Choroid plexus epithelial cell (primary cell): Measurements from ENCODE around the gene DCLRE1B.

Source experiments
- DNase-seq: peaks from one replicate; pipeline ENCODE4 v3.0.0-alpha.2; 2010; ENCODE audit warnings: low read depth
- H3K4me3 ChIP-seq: 2 replicates; pipeline ENCODE4 v1.5.1; 2011; ENCODE audit warnings: low read depth, mild to moderate bottlenecking, control low read depth, low read length, moderate library complexity
- CTCF ChIP-seq: conservative IDR thresholded peaks from 2 replicates; pipeline ENCODE4 v1.5.1; 2011; ENCODE audit warnings: low read depth, mild to moderate bottlenecking, control low read depth, inconsistent platforms, low read length, moderate library complexity

The DCLRE1B gene

GRCh38 chr1:113918243-113918642 lies 13.1 kb downstream of the DCLRE1B start:
- DNase-seq: no peak
- no peak for TF ChIP-seq CTCF
- H3K4me3 ChIP-seq: no peak overlapping the region

DNA sequence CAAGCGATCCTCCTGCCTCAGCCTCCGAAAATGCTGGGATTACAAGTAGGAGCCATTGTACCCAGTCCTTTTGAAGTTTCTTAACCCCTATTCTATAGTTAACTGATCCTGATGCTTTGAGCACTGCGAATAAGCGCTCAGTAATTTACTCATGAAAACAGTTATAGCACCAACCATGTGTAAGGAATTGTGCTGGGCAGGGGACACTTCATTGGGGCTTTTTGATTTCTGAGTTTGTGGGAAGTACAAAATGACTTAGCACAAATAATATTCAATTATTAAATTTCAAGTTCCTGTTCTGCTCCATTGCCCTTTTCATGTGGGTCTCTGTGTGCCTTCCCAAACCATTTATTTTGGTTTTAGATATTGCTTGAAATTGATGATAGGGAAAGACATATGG lies 17.8 kb downstream of the DCLRE1B start:
- TF ChIP-seq CTCF: no peak
- no peak for DNase-seq
- H3K4me3 ChIP-seq: no peak overlapping the region

DNA sequence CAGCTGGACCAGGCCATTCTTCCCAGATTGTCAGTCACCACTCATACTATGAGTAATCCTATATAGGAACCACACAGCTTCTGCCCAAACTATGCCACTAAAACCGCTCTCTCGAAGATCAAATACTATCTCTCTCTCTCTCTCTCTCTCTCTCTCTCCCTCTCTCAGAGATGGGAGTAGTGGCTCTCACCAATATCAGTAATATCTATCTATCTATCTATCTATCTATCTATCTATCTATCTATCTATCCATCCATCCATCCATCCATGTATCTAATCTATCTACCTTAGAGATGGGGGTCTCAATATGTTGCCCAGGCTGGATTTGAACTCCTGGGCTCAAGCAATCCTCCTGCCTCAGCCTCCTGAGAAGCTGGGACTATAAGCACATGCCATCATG lies 19.3 kb downstream of the DCLRE1B start:
- DNase-seq: no peak
- TF ChIP-seq CTCF: no peak
- no peak overlapping the region for H3K4me3 ChIP-seq

DNA sequence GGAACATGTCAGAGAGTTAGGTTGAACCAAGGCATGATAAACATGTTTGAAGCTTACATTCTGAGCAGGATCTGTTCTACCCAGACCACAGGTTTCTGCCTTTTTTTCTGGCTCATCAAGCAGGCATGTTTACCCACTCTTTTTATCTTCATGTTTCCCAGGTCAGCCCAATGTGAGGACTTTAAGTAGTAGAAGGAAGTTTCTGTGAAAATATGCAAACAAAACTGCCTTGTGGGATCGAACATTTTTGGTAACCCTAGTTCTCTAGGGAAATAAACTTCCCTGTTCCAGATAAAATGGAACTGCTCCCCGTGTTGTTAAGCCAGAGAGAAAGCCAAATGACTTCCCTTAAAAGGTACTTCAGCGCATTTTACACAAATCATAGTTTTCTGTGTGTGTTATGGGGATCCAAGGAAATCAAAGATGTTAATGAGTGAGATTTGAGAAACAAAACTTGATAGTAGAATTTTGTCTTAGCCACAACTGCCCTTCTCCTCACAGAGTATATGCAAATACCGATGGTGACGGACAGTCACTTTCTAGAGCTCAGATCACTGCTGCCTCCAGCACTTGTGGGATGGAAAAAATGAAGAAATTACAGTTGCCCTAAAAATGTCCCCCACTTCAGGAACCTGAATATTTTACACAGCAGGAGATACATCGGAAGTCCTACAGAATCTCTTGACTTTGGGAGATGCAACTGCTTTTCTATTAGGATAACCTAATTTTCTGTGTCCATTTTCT lies 23.2 kb downstream of the DCLRE1B start:
- no peak for TF ChIP-seq CTCF
- DNase-seq: peak; percentile 38
- peak overlapping the region; percentile 87 for H3K4me3 ChIP-seq

GRCh38 chr1:113928941-113929749 lies 24.0 kb downstream of the DCLRE1B start, which contains the start of gene HIPK1:
TSS of gene HIPK1 (plus strand) at chr1:113929324.
- DNase-seq: peak; percentile 90
- H3K4me3 ChIP-seq: peak within 1 kb of the TSS; percentile 87
- TF ChIP-seq CTCF: no peak

GRCh38 chr1:113929750-113930498 lies 24.8 kb downstream of the DCLRE1B start:
- TF ChIP-seq CTCF: no peak
- H3K4me3 ChIP-seq: peak overlapping the region; percentile 87
- DNase-seq: peak; percentile 36
